GM23338 (cell line): ENCODE results near the gene PAQR6. TPM values are rescaled to one million over a fixed set of nuclear protein-coding genes. Genes with fewer than 3 reads are reported as not detected.

ENCODE experiments used
- ATAC-seq: fragments of 200-7000 bp; cut with Tn5 transposase; 3 replicates; pipeline ENCODE4 v1.9.1; 2020
- DNase-seq: peaks from one replicate; pipeline ENCODE4 v3.0.0-alpha.2; 2015; ENCODE audit warnings: low spot score
- H2AFZ ChIP-seq: fragments of 200-600 bp; sonication (generic); 2 replicates; pipeline ENCODE4 v1.8.0; 2016; ENCODE audit warnings: antibody characterized with exemption, mild to moderate bottlenecking, moderate library complexity
- H3F3A ChIP-seq: fragments of 200-600 bp; sonication (generic); replicated peaks from 2 replicates; pipeline ENCODE4 v1.8.0; 2017; ENCODE audit warnings: antibody characterized with exemption, mixed run types, low read depth
- H3K27ac ChIP-seq: fragments of 200-600 bp; sonication (generic); 2 replicates; pipeline ENCODE4 v1.6.1; 2016; ENCODE audit warnings: low read depth
- H3K27me3 ChIP-seq: fragments of 200-600 bp; sonication (generic); 2 replicates; pipeline ENCODE4 v1.8.0; 2016; ENCODE audit warnings: mild to moderate bottlenecking, mixed run types, moderate library complexity; ENCODE audit not compliant: insufficient read depth
- H3K36me3 ChIP-seq: fragments of 200-600 bp; sonication (generic); 2 replicates; pipeline ENCODE4 v1.8.0; 2016; ENCODE audit warnings: mild to moderate bottlenecking; ENCODE audit not compliant: insufficient read depth
- H3K4me1 ChIP-seq: fragments of 200-600 bp; sonication (generic); 2 replicates; pipeline ENCODE4 v1.8.0; 2016; ENCODE audit warnings: mild to moderate bottlenecking, moderate library complexity; ENCODE audit not compliant: insufficient read depth
- H3K4me2 ChIP-seq: fragments of 200-600 bp; sonication (generic); 2 replicates; pipeline ENCODE4 v1.7.1; 2017; ENCODE audit warnings: mixed run types
- H3K4me3 ChIP-seq: fragments of 200-600 bp; sonication (generic); 2 replicates; pipeline ENCODE4 v1.6.1; 2016; ENCODE audit warnings: mixed run types
- H3K79me2 ChIP-seq: fragments of 200-600 bp; sonication (generic); replicated peaks from 2 replicates; pipeline ENCODE4 v1.8.0; 2017; ENCODE audit warnings: mild to moderate bottlenecking; ENCODE audit not compliant: insufficient read depth
- H3K9me2 ChIP-seq: fragments of 200-600 bp; sonication (generic); 2 replicates; pipeline ENCODE4 v1.8.0; 2017; ENCODE audit not compliant: insufficient read depth
- H4K20me1 ChIP-seq: fragments of 200-600 bp; sonication (generic); replicated peaks from 2 replicates; pipeline ENCODE4 v1.8.0; 2017; ENCODE audit warnings: mild to moderate bottlenecking; ENCODE audit not compliant: insufficient read depth
- H3K27ac Mint-ChIP-seq: 2 replicates; pipeline ENCODE4 v1.8.0; 2020; ENCODE audit warnings: inconsistent platforms, mild to moderate bottlenecking, moderate library complexity, mixed read lengths
- H3K27me3 Mint-ChIP-seq: 3 replicates; pipeline ENCODE4 v1.8.0; 2022; ENCODE audit warnings: low read depth, mild to moderate bottlenecking, moderate library complexity, mixed read lengths, inconsistent platforms; ENCODE audit not compliant: insufficient read depth, poor library complexity
- H3K36me3 Mint-ChIP-seq: 3 replicates; pipeline ENCODE4 v1.8.0; 2021; ENCODE audit warnings: low read depth, mild to moderate bottlenecking, inconsistent platforms, moderate library complexity, mixed read lengths
- H3K4me1 Mint-ChIP-seq: 3 replicates; pipeline ENCODE4 v1.8.0; 2020; ENCODE audit warnings: mild to moderate bottlenecking, inconsistent platforms, mixed read lengths
- H3K4me3 Mint-ChIP-seq: 3 replicates; pipeline ENCODE4 v1.8.0; 2021; ENCODE audit warnings: moderate library complexity, mild to moderate bottlenecking, inconsistent platforms, mixed read lengths
- H3K9me3 Mint-ChIP-seq: 3 replicates; pipeline ENCODE4 v1.8.0; 2020; ENCODE audit warnings: moderate library complexity, mild to moderate bottlenecking, inconsistent platforms, mixed read lengths
- CREB1 ChIP-seq: fragments of 250-450 bp; sonication (Bioruptor Pico); IDR thresholded peaks from 2 replicates; pipeline ENCODE4 v1.5.0; 2020; ENCODE audit warnings: low read depth, mild to moderate bottlenecking, moderate library complexity
- EZH2 ChIP-seq: fragments of 200-600 bp; sonication (generic); IDR thresholded peaks from one replicate; pipeline ENCODE4 v1.8.0; 2017; ENCODE audit warnings: antibody characterized with exemption, mild to moderate bottlenecking, low read depth; ENCODE audit not compliant: unreplicated experiment
- EZH2phosphoT487 ChIP-seq: fragments of 200-600 bp; sonication (generic); IDR thresholded peaks from one replicate; pipeline ENCODE4 v1.8.1; 2018; ENCODE audit warnings: antibody characterized with exemption; ENCODE audit not compliant: unreplicated experiment
- JUNB ChIP-seq: IDR thresholded peaks from one replicate; pipeline ENCODE4 v1.6.1; 2016; ENCODE audit warnings: antibody characterized with exemption; ENCODE audit not compliant: unreplicated experiment
- NANOG ChIP-seq: IDR thresholded peaks from 2 replicates; pipeline ENCODE4 v1.6.1; 2016; ENCODE audit warnings: antibody characterized with exemption, borderline replicate concordance
- POLR2AphosphoS5 ChIP-seq: IDR thresholded peaks from 2 replicates; pipeline ENCODE4 v1.6.1; 2016; ENCODE audit warnings: antibody characterized with exemption, low read depth
- REST ChIP-seq: IDR thresholded peaks from one replicate; pipeline ENCODE4 v1.6.1; 2018; ENCODE audit warnings: antibody characterized with exemption; ENCODE audit not compliant: unreplicated experiment
- STAT1 ChIP-seq: IDR thresholded peaks from one replicate; pipeline ENCODE4 v1.6.1; 2016; ENCODE audit warnings: antibody characterized with exemption; ENCODE audit not compliant: unreplicated experiment
- ZNF114 ChIP-seq: fragments of 250-450 bp; sonication (Bioruptor Pico); IDR thresholded peaks from 2 replicates; pipeline ENCODE4 v1.5.0; 2020; ENCODE audit warnings: mild to moderate bottlenecking, moderate library complexity
- ZNF331 ChIP-seq: fragments of 250-450 bp; sonication (Bioruptor Pico); IDR thresholded peaks from 2 replicates; pipeline ENCODE4 v1.5.0; 2020; ENCODE audit warnings: low read depth, mild to moderate bottlenecking, moderate library complexity
- polyA plus RNA-seq: library from polyadenylated mRNA; unstranded; fragments of >200 nt; fragmentation: Nextera tagmentation; extraction: Ambion mirVana; gene quantifications from 2 replicates; pipeline ENCODE4 v1.2.1, GENCODE V29; 2016
- total RNA-seq: library from RNA; depleted of rRNA; stranded (reverse); fragments of >200 nt; shearing (Covaris generic); gene quantifications from 2 replicates; pipeline ENCODE4 v1.2.3, GENCODE V29; 2014
- TF ChIP-seq, protein P1 (sequence below): IDR thresholded peaks from 2 replicates; pipeline ENCODE4 v1.6.1; 2016; ENCODE audit warnings: antibody characterized with exemption
- TF ChIP-seq, protein P2 (sequence below), 2 experiments: fragments of 200-600 bp in 1 of 2; sonication (generic) in 1 of 2; conservative IDR thresholded peaks; 2 replicates each; pipeline versions ENCODE4 v1.5.1 to v1.6.1; 2016 to 2017; ENCODE audit warnings: antibody characterized with exemption in 2 of 2, low read depth in 2 of 2, mild to moderate bottlenecking in 2 of 2, moderate library complexity in 1 of 2
- TF ChIP-seq, protein P3 (sequence below): fragments of 250-450 bp; sonication (Bioruptor Pico); IDR thresholded peaks from 2 replicates; pipeline ENCODE4 v1.5.0; 2020; ENCODE audit warnings: mild to moderate bottlenecking, moderate library complexity

Gene PAQR6
- total and polyA plus RNA-seq, 2 experiments from 2014 or later, result 2.4 to 4.2 TPM

- Mint-ChIP-seq H3K27ac (no peak overlapping the region), H3K9me3 (no peaks in the 10 kb centered on the region), H3K36me3 (peaks cover 33% of the 10 kb centered on the region), H3K4me1 (peaks cover 1% of the 10 kb centered on the region; the same call in 2 of the 3 replicates), H3K4me3 (no peak overlapping the region), H3K27me3 (peaks cover 6% of the 10 kb centered on the region)
- Histone ChIP-seq H3K36me3 (peaks cover 11% of the 10 kb centered on the region; the same call in 1 of the 2 replicates), H3K9me2 (no peaks in the 10 kb centered on the region), H4K20me1 (no peaks in the 10 kb centered on the region), H3F3A (peaks cover 18% of the 10 kb centered on the region; the same call in 1 of the 2 replicates), H3K4me3 (no peak overlapping the region), H3K27me3 (no peaks in the 10 kb centered on the region), H3K27ac (peak overlapping the region; percentile 47; the same call in 1 of the 2 replicates), H3K4me2 (no peak overlapping the region), H3K79me2 (0 out of 2 replicates have a peak, but pooled peaks cover 5% of the 10 kb centered on the region), H2AFZ (no peak overlapping the region), H3K4me1 (no peaks in the 10 kb centered on the region)
- ATAC-seq (no peak), DNase-seq (no peak)
- no peak for TF ChIP-seq JUNB
- no peak for TF ChIP-seq CREB1 (CRISPR knock-in tag)
- no peak for TF ChIP-seq ZNF114 (CRISPR knock-in tag)
- TF ChIP-seq, protein P1, sequence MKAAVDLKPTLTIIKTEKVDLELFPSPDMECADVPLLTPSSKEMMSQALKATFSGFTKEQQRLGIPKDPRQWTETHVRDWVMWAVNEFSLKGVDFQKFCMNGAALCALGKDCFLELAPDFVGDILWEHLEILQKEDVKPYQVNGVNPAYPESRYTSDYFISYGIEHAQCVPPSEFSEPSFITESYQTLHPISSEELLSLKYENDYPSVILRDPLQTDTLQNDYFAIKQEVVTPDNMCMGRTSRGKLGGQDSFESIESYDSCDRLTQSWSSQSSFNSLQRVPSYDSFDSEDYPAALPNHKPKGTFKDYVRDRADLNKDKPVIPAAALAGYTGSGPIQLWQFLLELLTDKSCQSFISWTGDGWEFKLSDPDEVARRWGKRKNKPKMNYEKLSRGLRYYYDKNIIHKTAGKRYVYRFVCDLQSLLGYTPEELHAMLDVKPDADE, result no peak
- no peak for TF ChIP-seq EZH2phosphoT487
- no peak for TF ChIP-seq REST
- TF ChIP-seq, protein P2, sequence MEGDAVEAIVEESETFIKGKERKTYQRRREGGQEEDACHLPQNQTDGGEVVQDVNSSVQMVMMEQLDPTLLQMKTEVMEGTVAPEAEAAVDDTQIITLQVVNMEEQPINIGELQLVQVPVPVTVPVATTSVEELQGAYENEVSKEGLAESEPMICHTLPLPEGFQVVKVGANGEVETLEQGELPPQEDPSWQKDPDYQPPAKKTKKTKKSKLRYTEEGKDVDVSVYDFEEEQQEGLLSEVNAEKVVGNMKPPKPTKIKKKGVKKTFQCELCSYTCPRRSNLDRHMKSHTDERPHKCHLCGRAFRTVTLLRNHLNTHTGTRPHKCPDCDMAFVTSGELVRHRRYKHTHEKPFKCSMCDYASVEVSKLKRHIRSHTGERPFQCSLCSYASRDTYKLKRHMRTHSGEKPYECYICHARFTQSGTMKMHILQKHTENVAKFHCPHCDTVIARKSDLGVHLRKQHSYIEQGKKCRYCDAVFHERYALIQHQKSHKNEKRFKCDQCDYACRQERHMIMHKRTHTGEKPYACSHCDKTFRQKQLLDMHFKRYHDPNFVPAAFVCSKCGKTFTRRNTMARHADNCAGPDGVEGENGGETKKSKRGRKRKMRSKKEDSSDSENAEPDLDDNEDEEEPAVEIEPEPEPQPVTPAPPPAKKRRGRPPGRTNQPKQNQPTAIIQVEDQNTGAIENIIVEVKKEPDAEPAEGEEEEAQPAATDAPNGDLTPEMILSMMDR (conservative IDR thresholded peaks at IDR 0.05; ENCODE audit: low read depth in 2 of 2), result no peak
- no peak for TF ChIP-seq NANOG
- no peak for TF ChIP-seq POLR2AphosphoS5
- TF ChIP-seq, protein P3, sequence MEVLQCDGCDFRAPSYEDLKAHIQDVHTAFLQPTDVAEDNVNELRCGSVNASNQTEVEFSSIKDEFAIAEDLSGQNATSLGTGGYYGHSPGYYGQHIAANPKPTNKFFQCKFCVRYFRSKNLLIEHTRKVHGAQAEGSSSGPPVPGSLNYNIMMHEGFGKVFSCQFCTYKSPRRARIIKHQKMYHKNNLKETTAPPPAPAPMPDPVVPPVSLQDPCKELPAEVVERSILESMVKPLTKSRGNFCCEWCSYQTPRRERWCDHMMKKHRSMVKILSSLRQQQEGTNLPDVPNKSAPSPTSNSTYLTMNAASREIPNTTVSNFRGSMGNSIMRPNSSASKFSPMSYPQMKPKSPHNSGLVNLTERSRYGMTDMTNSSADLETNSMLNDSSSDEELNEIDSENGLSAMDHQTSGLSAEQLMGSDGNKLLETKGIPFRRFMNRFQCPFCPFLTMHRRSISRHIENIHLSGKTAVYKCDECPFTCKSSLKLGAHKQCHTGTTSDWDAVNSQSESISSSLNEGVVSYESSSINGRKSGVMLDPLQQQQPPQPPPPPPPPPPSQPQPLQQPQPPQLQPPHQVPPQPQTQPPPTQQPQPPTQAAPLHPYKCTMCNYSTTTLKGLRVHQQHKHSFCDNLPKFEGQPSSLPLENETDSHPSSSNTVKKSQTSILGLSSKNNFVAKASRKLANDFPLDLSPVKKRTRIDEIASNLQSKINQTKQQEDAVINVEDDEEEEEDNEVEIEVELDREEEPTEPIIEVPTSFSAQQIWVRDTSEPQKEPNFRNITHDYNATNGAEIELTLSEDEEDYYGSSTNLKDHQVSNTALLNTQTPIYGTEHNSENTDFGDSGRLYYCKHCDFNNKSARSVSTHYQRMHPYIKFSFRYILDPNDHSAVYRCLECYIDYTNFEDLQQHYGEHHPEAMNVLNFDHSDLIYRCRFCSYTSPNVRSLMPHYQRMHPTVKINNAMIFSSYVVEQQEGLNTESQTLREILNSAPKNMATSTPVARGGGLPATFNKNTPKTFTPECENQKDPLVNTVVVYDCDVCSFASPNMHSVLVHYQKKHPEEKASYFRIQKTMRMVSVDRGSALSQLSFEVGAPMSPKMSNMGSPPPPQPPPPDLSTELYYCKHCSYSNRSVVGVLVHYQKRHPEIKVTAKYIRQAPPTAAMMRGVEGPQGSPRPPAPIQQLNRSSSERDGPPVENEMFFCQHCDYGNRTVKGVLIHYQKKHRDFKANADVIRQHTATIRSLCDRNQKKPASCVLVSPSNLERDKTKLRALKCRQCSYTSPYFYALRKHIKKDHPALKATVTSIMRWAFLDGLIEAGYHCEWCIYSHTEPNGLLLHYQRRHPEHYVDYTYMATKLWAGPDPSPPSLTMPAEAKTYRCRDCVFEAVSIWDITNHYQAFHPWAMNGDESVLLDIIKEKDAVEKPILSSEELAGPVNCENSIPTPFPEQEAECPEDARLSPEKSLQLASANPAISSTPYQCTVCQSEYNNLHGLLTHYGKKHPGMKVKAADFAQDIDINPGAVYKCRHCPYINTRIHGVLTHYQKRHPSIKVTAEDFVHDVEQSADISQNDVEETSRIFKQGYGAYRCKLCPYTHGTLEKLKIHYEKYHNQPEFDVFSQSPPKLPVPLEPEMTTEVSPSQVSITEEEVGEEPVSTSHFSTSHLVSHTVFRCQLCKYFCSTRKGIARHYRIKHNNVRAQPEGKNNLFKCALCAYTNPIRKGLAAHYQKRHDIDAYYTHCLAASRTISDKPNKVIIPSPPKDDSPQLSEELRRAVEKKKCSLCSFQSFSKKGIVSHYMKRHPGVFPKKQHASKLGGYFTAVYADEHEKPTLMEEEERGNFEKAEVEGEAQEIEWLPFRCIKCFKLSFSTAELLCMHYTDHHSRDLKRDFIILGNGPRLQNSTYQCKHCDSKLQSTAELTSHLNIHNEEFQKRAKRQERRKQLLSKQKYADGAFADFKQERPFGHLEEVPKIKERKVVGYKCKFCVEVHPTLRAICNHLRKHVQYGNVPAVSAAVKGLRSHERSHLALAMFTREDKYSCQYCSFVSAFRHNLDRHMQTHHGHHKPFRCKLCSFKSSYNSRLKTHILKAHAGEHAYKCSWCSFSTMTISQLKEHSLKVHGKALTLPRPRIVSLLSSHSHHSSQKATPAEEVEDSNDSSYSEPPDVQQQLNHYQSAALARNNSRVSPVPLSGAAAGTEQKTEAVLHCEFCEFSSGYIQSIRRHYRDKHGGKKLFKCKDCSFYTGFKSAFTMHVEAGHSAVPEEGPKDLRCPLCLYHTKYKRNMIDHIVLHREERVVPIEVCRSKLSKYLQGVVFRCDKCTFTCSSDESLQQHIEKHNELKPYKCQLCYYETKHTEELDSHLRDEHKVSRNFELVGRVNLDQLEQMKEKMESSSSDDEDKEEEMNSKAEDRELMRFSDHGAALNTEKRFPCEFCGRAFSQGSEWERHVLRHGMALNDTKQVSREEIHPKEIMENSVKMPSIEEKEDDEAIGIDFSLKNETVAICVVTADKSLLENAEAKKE (CRISPR knock-in tag), result no peak
- no peak for TF ChIP-seq ZNF331 (CRISPR knock-in tag)
- no peak for TF ChIP-seq EZH2
- no peak for TF ChIP-seq STAT1
These were observed 17.4 kb downstream of the PAQR6 start for GRCh38 chr1:156230473-156230837.
